Hepatocyte (in vitro differentiated cells): ENCODE results near the gene PEA15.

Source experiments
- EZH2 ChIP-seq: fragments of 200-600 bp; sonication (generic); IDR thresholded peaks from 2 replicates; pipeline ENCODE4 v1.6.1; 2016; ENCODE audit warnings: antibody characterized with exemption, mild to moderate bottlenecking, borderline replicate concordance
- EZH2phosphoT487 ChIP-seq: fragments of 200-600 bp; sonication (generic); IDR thresholded peaks from one replicate; pipeline ENCODE4 v1.6.1; 2018; ENCODE audit warnings: antibody characterized with exemption, mild to moderate bottlenecking, low read depth, moderate library complexity; ENCODE audit not compliant: unreplicated experiment, severe bottlenecking
- TF ChIP-seq, protein P1 (sequence below): fragments of 200-600 bp; sonication (generic); IDR thresholded peaks from 2 replicates; pipeline ENCODE4 v1.5.1; 2016; ENCODE audit warnings: antibody characterized with exemption, mild to moderate bottlenecking; ENCODE audit not compliant: poor library complexity

- TF ChIP-seq, protein P1, sequence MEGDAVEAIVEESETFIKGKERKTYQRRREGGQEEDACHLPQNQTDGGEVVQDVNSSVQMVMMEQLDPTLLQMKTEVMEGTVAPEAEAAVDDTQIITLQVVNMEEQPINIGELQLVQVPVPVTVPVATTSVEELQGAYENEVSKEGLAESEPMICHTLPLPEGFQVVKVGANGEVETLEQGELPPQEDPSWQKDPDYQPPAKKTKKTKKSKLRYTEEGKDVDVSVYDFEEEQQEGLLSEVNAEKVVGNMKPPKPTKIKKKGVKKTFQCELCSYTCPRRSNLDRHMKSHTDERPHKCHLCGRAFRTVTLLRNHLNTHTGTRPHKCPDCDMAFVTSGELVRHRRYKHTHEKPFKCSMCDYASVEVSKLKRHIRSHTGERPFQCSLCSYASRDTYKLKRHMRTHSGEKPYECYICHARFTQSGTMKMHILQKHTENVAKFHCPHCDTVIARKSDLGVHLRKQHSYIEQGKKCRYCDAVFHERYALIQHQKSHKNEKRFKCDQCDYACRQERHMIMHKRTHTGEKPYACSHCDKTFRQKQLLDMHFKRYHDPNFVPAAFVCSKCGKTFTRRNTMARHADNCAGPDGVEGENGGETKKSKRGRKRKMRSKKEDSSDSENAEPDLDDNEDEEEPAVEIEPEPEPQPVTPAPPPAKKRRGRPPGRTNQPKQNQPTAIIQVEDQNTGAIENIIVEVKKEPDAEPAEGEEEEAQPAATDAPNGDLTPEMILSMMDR, result no peak
- TF ChIP-seq EZH2 (no peak), EZH2phosphoT487 (no peak)
Observed at GRCh38 chr1:160156361-160156760, 48.8 kb upstream of the PEA15 start.
